Spinal cord (tissue), 10 donors: Measurements from ENCODE around the gene CHRDL1. TPM values are rescaled to one million over a fixed set of nuclear protein-coding genes. Genes with fewer than 3 reads are reported as not detected.
A peak's percentile ranks its signal among the peaks of the same experiment; 100 is the strongest.

ENCODE experiments used
- DNase-seq, 6 donors: peaks; one replicate each; pipeline versions ENCODE4 v3.0.0 to v3.0.0-alpha.2; 2013 to 2015; ENCODE audit warnings: low spot score in 6 of 6, low read depth in 4 of 6
- H3K27ac ChIP-seq: one replicate; pipeline ENCODE4 v1.5.1; 2013; ENCODE audit warnings: low read depth, low read length, control low read depth
- H3K27me3 ChIP-seq: one replicate; pipeline ENCODE4 v1.6.1; 2013; ENCODE audit warnings: low read length; ENCODE audit not compliant: control insufficient read depth, insufficient read depth
- H3K36me3 ChIP-seq: one replicate; pipeline ENCODE4 v1.6.1; 2013; ENCODE audit warnings: low read length; ENCODE audit not compliant: control insufficient read depth, insufficient read depth
- H3K4me1 ChIP-seq: one replicate; pipeline ENCODE4 v1.6.1; 2013; ENCODE audit warnings: low read length; ENCODE audit not compliant: control insufficient read depth, insufficient read depth
- H3K4me3 ChIP-seq: one replicate; pipeline ENCODE4 v1.5.1; 2013; ENCODE audit warnings: low read depth, low read length, control low read depth
- H3K9me3 ChIP-seq: one replicate; pipeline ENCODE4 v1.6.1; 2013; ENCODE audit warnings: low read length; ENCODE audit not compliant: control insufficient read depth, insufficient read depth
- WGBS: methylation state at CpG from one replicate; pipeline ENCODE4 v1.1.5; 2013; ENCODE audit warnings: missing lambda C conversion rate; ENCODE audit not compliant: insufficient coverage; 5-methylcytosine and 5-hydroxymethylcytosine counted together
- polyA plus RNA-seq, 2 donors: library from polyadenylated mRNA; unstranded; fragments of 120-200 nt; gene quantifications; one replicate each; pipeline ENCODE4 v1.2.1, GENCODE V29; 2013; ENCODE audit not compliant: insufficient read length in 2 of 2
- total RNA-seq, 2 donors: library from RNA; depleted of rRNA in 1 of 2; stranded (reverse); fragments of 120-200 nt in 1 of 2; fragments of >200 nt in 1 of 2; gene quantifications; one replicate each; pipeline versions ENCODE4 v1.2.3 to v1.2.4, GENCODE V29; 2013 to 2014
- donor health status: healthy.

The CHRDL1 gene
- total and polyA plus RNA-seq, 4 donors = 8.1 to 13.5 (median 10.7) TPM

GRCh38 chrX:110803506-110803905, 7.9 kb upstream of the CHRDL1 start:
- H3K36me3 ChIP-seq = no peaks in the 10 kb centered on the region
- no CpG with 5 or more reads among the region's 3 CpGs for WGBS
- H3K27ac ChIP-seq = no peak overlapping the region
- no peaks in the 10 kb centered on the region for H3K9me3 ChIP-seq
- no peak for DNase-seq
- no peak overlapping the region for H3K4me3 ChIP-seq
- H3K27me3 ChIP-seq = peaks cover 15% of the 10 kb centered on the region
- H3K4me1 ChIP-seq = no peaks in the 10 kb centered on the region

GRCh38 chrX:110796407-110796697, 735 bp upstream of the CHRDL1 start:
- WGBS = no CpG with 5 or more reads among the region's 5 CpGs
- no peaks in the 10 kb centered on the region for H3K9me3 ChIP-seq
- H3K27me3 ChIP-seq = peaks cover 29% of the 10 kb centered on the region
- DNase-seq = no peak
- H3K4me1 ChIP-seq = peaks cover 8% of the 10 kb centered on the region
- H3K36me3 ChIP-seq = no peaks in the 10 kb centered on the region
- H3K27ac ChIP-seq = no peak overlapping the region
- H3K4me3 ChIP-seq = peak overlapping the region; percentile 36

- DNase-seq = no peak
These were observed 1.0 kb downstream of the CHRDL1 start for GRCh38 chrX:110794601-110795000.

GRCh38 chrX:110791071-110791470, 4.5 kb downstream of the CHRDL1 start:
- no peak overlapping the region for H3K4me3 ChIP-seq
- peaks cover 28% of the 10 kb centered on the region for H3K27me3 ChIP-seq
- no peaks in the 10 kb centered on the region for H3K36me3 ChIP-seq
- no peak overlapping the region for H3K27ac ChIP-seq
- H3K4me1 ChIP-seq = peaks cover 5% of the 10 kb centered on the region
- no peaks in the 10 kb centered on the region for H3K9me3 ChIP-seq
- DNase-seq = peak in 2 of 6 donors; percentile 5 to 76
- WGBS = 35% methylated on average over 5 of the region's 5 CpGs

More at GRCh38 chrX:110794601-110795000, 1.0 kb downstream of the CHRDL1 start:
- H3K4me3 ChIP-seq = no peak overlapping the region
- WGBS = 56% methylated on average over 2 of the region's 3 CpGs
- H3K9me3 ChIP-seq = no peaks in the 10 kb centered on the region
- H3K27ac ChIP-seq = no peak overlapping the region
- H3K27me3 ChIP-seq = peaks cover 33% of the 10 kb centered on the region
- no peaks in the 10 kb centered on the region for H3K36me3 ChIP-seq
- H3K4me1 ChIP-seq = peaks cover 8% of the 10 kb centered on the region

- no peaks in the 10 kb centered on the region for H3K36me3 ChIP-seq
- no peaks in the 10 kb centered on the region for H3K9me3 ChIP-seq
- H3K4me1 ChIP-seq = no peaks in the 10 kb centered on the region
- no peak for DNase-seq
- H3K4me3 ChIP-seq = no peak overlapping the region
- WGBS = 80% methylated on average over 1 of the region's 4 CpGs
- no peak overlapping the region for H3K27ac ChIP-seq
- H3K27me3 ChIP-seq = peaks cover 11% of the 10 kb centered on the region
These were observed 9.1 kb downstream of the CHRDL1 start for GRCh38 chrX:110786486-110786885.

GRCh38 chrX:110759785-110760184, 35.8 kb downstream of the CHRDL1 start:
- H3K36me3 ChIP-seq = no peaks in the 10 kb centered on the region
- 80% methylated on average over 1 of the region's 1 CpG for WGBS
- H3K9me3 ChIP-seq = peaks cover 2% of the 10 kb centered on the region
- no peak overlapping the region for H3K4me3 ChIP-seq
- no peak for DNase-seq
- H3K4me1 ChIP-seq = no peaks in the 10 kb centered on the region
- no peak overlapping the region for H3K27ac ChIP-seq
- H3K27me3 ChIP-seq = peaks cover 3% of the 10 kb centered on the region

GRCh38 chrX:110758781-110759422, 36.7 kb downstream of the CHRDL1 start:
- Histone ChIP-seq H3K9me3 (no peaks in the 10 kb centered on the region), H3K27me3 (peaks cover 3% of the 10 kb centered on the region), H3K36me3 (no peaks in the 10 kb centered on the region), H3K27ac (no peak overlapping the region), H3K4me3 (no peak overlapping the region), H3K4me1 (no peaks in the 10 kb centered on the region)
- DNase-seq = no peak
- WGBS = 45% methylated on average over 4 of the region's 7 CpGs

- WGBS = no CpG with 5 or more reads among the region's 3 CpGs
- no peaks in the 10 kb centered on the region for H3K9me3 ChIP-seq
- H3K4me3 ChIP-seq = no peak overlapping the region
- no peaks in the 10 kb centered on the region for H3K36me3 ChIP-seq
- no peak overlapping the region for H3K27ac ChIP-seq
- no peaks in the 10 kb centered on the region for H3K4me1 ChIP-seq
- DNase-seq = no peak
- H3K27me3 ChIP-seq = peaks cover 3% of the 10 kb centered on the region
These were observed 40.0 kb downstream of the CHRDL1 start for GRCh38 chrX:110755611-110756010.

GRCh38 chrX:110755061-110755460, 40.6 kb downstream of the CHRDL1 start:
- Histone ChIP-seq H3K9me3 (no peaks in the 10 kb centered on the region), H3K27me3 (peaks cover 3% of the 10 kb centered on the region), H3K27ac (no peak overlapping the region), H3K4me1 (no peaks in the 10 kb centered on the region), H3K36me3 (no peaks in the 10 kb centered on the region), H3K4me3 (no peak overlapping the region)
- WGBS = 62% methylated on average over 3 of the region's 3 CpGs
- DNase-seq = no peak

- H3K9me3 ChIP-seq = no peaks in the 10 kb centered on the region
- H3K27ac ChIP-seq = no peak overlapping the region
- H3K27me3 ChIP-seq = peaks cover 6% of the 10 kb centered on the region
- peak in 2 of 6 donors; percentile 4 to 6 for DNase-seq
- H3K4me1 ChIP-seq = no peaks in the 10 kb centered on the region
- H3K36me3 ChIP-seq = no peaks in the 10 kb centered on the region
- WGBS = 41% methylated on average over 6 of the region's 7 CpGs
- no peak overlapping the region for H3K4me3 ChIP-seq
These were observed 45.0 kb downstream of the CHRDL1 start for GRCh38 chrX:110750526-110751189.
